CD4-positive, alpha-beta T cell treated with Interleukin-12 subunit alpha and Interleukin-12 subunit beta, for 1 hour (primary cell): ENCODE measurements around the gene GRIK4.
"Not testable (repeated sequence)": the region's sequence is repeated elsewhere in the genome, so short reads cannot be mapped to it uniquely, and the experiment has no call there.

Source experiments
- DNase-seq: peaks from one replicate; pipeline ENCODE4 v3.0.0-alpha.2; 2020

The GRIK4 gene

GRCh38 chr11:120511116-120511819 lies at the start of gene GRIK4:
Gene GRIK4, plus strand, starts transcription at chr11:120511748. Its CDS starts 148,571 bp downstream, at chr11:120660319.
- DNase-seq: peak; percentile 60

GRCh38 chr11:120462825-120463224 lies 48.7 kb upstream of the GRIK4 start:
- no peak for DNase-seq

- DNase-seq: no peak
Measured at GRCh38 chr11:120465921-120466534, 45.5 kb upstream of the GRIK4 start.

GRCh38 chr11:120467627-120468026 lies 43.9 kb upstream of the GRIK4 start:
- no peak for DNase-seq

GRCh38 chr11:120471131-120471530 lies 40.4 kb upstream of the GRIK4 start:
- no peak for DNase-seq

- no peak for DNase-seq
Measured at GRCh38 chr11:120471994-120472393, 39.6 kb upstream of the GRIK4 start.

GRCh38 chr11:120473503-120473902 lies 38.0 kb upstream of the GRIK4 start:
- DNase-seq: no peak

- no peak for DNase-seq
Measured at GRCh38 chr11:120482149-120482548, 29.4 kb upstream of the GRIK4 start.

- DNase-seq: no peak
Measured at GRCh38 chr11:120484722-120485121, 26.8 kb upstream of the GRIK4 start.

GRCh38 chr11:120486138-120486537 lies 25.4 kb upstream of the GRIK4 start:
- no peak for DNase-seq

GRCh38 chr11:120489799-120490198 lies 21.7 kb upstream of the GRIK4 start:
- DNase-seq: no peak

GRCh38 chr11:120492486-120492885 lies 19.1 kb upstream of the GRIK4 start:
- DNase-seq: no peak

GRCh38 chr11:120494595-120494994 lies 17.0 kb upstream of the GRIK4 start:
- no peak for DNase-seq

- no peak for DNase-seq
Measured at GRCh38 chr11:120499088-120499487, 12.5 kb upstream of the GRIK4 start.

- no peak for DNase-seq
Measured at GRCh38 chr11:120499859-120500258, 11.7 kb upstream of the GRIK4 start.

GRCh38 chr11:120500414-120501071 lies 11.0 kb upstream of the GRIK4 start:
- DNase-seq: no peak

GRCh38 chr11:120501440-120501839 lies 10.1 kb upstream of the GRIK4 start:
- no peak for DNase-seq

- no peak for DNase-seq
Measured at GRCh38 chr11:120501976-120502755, 9.4 kb upstream of the GRIK4 start.

GRCh38 chr11:120503529-120503928 lies 8.0 kb upstream of the GRIK4 start:
- not testable (repeated sequence) for DNase-seq

- no peak for DNase-seq
Measured at GRCh38 chr11:120505801-120506425, 5.6 kb upstream of the GRIK4 start.

- no peak for DNase-seq
Measured at GRCh38 chr11:120509346-120510053, 2.0 kb upstream of the GRIK4 start.
